Chondrocyte (in vitro differentiated cells): Measurements from ENCODE around the gene TAGLN3. TPM values are rescaled to one million over a fixed set of nuclear protein-coding genes. Genes with fewer than 3 reads are reported as not detected.

Source experiments
- DNase-seq: peaks from one replicate; pipeline ENCODE4 v3.0.0; 2021; ENCODE audit warnings: mixed read lengths, low spot score
- H3K27ac Mint-ChIP-seq: one replicate; pipeline ENCODE4 v1.8.0; 2021; ENCODE audit warnings: mild to moderate bottlenecking, moderate library complexity, mixed read lengths; ENCODE audit not compliant: unreplicated experiment
- H3K27me3 Mint-ChIP-seq: 2 replicates; pipeline ENCODE4 v1.8.0; 2021; ENCODE audit warnings: low read depth, mixed read lengths
- H3K36me3 Mint-ChIP-seq: 2 replicates; pipeline ENCODE4 v1.8.0; 2021; ENCODE audit warnings: low read depth, mixed read lengths
- H3K4me1 Mint-ChIP-seq: 2 replicates; pipeline ENCODE4 v1.8.0; 2021; ENCODE audit warnings: low read depth, mild to moderate bottlenecking, mixed read lengths
- H3K4me3 Mint-ChIP-seq: one replicate; pipeline ENCODE4 v1.8.0; 2021; ENCODE audit warnings: mild to moderate bottlenecking, moderate library complexity, mixed read lengths; ENCODE audit not compliant: unreplicated experiment
- H3K9me3 Mint-ChIP-seq: 2 replicates; pipeline ENCODE4 v1.8.0; 2021; ENCODE audit warnings: low read depth, mixed read lengths
- CTCF ChIP-seq: fragments of 200-600 bp; sonication (generic); IDR thresholded peaks from 2 replicates; pipeline ENCODE4 v1.5.0; 2021; ENCODE audit warnings: antibody characterized with exemption, mild to moderate bottlenecking, moderate library complexity
- total RNA-seq: library from RNA; stranded (reverse); gene quantifications from 3 replicates; pipeline ENCODE4 v1.2.1, GENCODE V29; 2021

The TAGLN3 gene
- total RNA-seq, 1 donor from 2014 or later, result not detected

GRCh38 chr3:112038863-112039262 lies 40.1 kb downstream of the TAGLN3 start:
- TF ChIP-seq CTCF, result no peak
- no peaks in the 10 kb centered on the region for H3K36me3 Mint-ChIP-seq
- H3K4me1 Mint-ChIP-seq, result peaks cover 6% of the 10 kb centered on the region
- no peak overlapping the region for H3K27ac Mint-ChIP-seq
- peaks cover 3% of the 10 kb centered on the region for H3K9me3 Mint-ChIP-seq
- no peaks in the 10 kb centered on the region for H3K27me3 Mint-ChIP-seq
- no peak overlapping the region for H3K4me3 Mint-ChIP-seq
- no peak for DNase-seq

GRCh38 chr3:112041321-112041720 lies 42.6 kb downstream of the TAGLN3 start:
- H3K27ac Mint-ChIP-seq, result no peak overlapping the region
- H3K9me3 Mint-ChIP-seq, result peaks cover 3% of the 10 kb centered on the region
- peaks cover 6% of the 10 kb centered on the region for H3K4me1 Mint-ChIP-seq
- H3K4me3 Mint-ChIP-seq, result no peak overlapping the region
- H3K36me3 Mint-ChIP-seq, result no peaks in the 10 kb centered on the region
- no peak for TF ChIP-seq CTCF
- no peaks in the 10 kb centered on the region for H3K27me3 Mint-ChIP-seq
- no peak for DNase-seq

- H3K4me3 Mint-ChIP-seq, result no peak overlapping the region
- H3K27me3 Mint-ChIP-seq, result no peaks in the 10 kb centered on the region
- peaks cover 6% of the 10 kb centered on the region for H3K4me1 Mint-ChIP-seq
- H3K9me3 Mint-ChIP-seq, result no peaks in the 10 kb centered on the region
- H3K36me3 Mint-ChIP-seq, result no peaks in the 10 kb centered on the region
- DNase-seq, result no peak
- no peak overlapping the region for H3K27ac Mint-ChIP-seq
- no peak for TF ChIP-seq CTCF
Observed at GRCh38 chr3:112042842-112043280, 44.1 kb downstream of the TAGLN3 start.

GRCh38 chr3:112043621-112044201 lies 45.0 kb downstream of the TAGLN3 start:
- no peaks in the 10 kb centered on the region for H3K27me3 Mint-ChIP-seq
- H3K4me3 Mint-ChIP-seq, result no peak overlapping the region
- no peaks in the 10 kb centered on the region for H3K36me3 Mint-ChIP-seq
- peak; percentile 99 for TF ChIP-seq CTCF
- no peak overlapping the region for H3K27ac Mint-ChIP-seq
- H3K4me1 Mint-ChIP-seq, result peaks cover 4% of the 10 kb centered on the region
- no peak for DNase-seq
- no peaks in the 10 kb centered on the region for H3K9me3 Mint-ChIP-seq

- TF ChIP-seq CTCF, result no peak
- H3K27me3 Mint-ChIP-seq, result no peaks in the 10 kb centered on the region
- H3K36me3 Mint-ChIP-seq, result no peaks in the 10 kb centered on the region
- H3K27ac Mint-ChIP-seq, result no peak overlapping the region
- DNase-seq, result no peak
- no peak overlapping the region for H3K4me3 Mint-ChIP-seq
- no peaks in the 10 kb centered on the region for H3K9me3 Mint-ChIP-seq
- no peaks in the 10 kb centered on the region for H3K4me1 Mint-ChIP-seq
Observed at GRCh38 chr3:112046599-112046998, 47.9 kb downstream of the TAGLN3 start.
